GM21737 (cell line): Measurements from ENCODE around the gene WDCP.

Experiments used
- ATAC-seq: cut with Tn5 transposase; IDR thresholded peaks from one replicate; pipeline ENCODE4 v1.9.1; 2021; ENCODE audit warnings: mild to moderate bottlenecking, moderate library complexity; ENCODE audit not compliant: unreplicated experiment

The WDCP gene

GRCh38 chr2:24007693-24008092, 39.5 kb downstream of the WDCP start:
- no peak for ATAC-seq

- no peak for ATAC-seq
Observed at GRCh38 chr2:23994567-23994966, 52.6 kb downstream of the WDCP start.

DNA sequence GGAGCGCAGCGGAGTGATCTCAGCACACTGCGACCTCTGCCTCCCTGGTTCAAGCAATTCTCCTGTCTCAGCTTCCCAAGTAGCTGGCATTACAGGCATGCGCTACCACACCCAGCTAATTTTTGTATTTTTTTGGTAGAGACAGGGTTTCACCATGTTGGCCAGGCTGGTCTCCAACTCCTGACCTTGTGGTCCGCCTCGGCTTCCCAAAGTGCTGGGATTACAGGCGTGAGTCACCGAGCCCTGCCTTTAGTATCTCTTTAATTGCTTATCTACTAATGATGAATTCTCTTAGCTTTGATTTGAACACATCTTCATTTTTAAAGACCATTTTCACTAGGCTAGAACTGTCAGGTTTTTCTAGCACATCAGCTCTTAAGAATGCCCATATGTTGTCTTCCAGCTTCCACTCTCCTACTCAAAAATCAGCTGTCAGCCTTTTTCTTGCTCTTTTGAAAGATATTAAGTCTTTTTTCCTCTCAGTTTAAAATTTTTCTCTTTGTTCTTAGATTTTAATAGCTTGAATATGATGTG, 53.4 kb downstream of the WDCP start:
- ATAC-seq, result no peak

GRCh38 chr2:23992931-23993330, 54.3 kb downstream of the WDCP start:
- ATAC-seq, result no peak

DNA sequence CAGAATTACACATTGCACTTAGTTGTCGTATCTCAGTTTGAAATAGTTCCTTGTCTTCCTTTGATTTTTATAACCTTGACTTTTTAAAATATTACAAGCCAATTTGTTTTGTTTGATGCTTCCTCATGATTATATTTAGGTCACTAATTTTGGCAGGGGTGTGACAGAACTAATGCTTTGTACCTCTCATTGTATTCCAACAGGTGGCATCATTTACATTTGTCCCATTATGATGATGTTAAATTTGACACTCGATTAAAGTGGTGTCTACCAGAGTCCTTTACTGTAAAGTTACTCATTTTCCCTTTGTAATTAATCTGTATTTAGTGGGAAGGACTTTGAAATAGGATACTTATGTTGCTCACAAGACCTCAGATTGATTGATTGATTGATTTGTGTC, 58.8 kb downstream of the WDCP start:
- no peak for ATAC-seq
